Gastroesophageal sphincter (tissue), 3 donors: Measurements from ENCODE around the gene CCDC93.

ENCODE experiments used
- CTCF ChIP-seq, 4 experiments: fragments of 200-600 bp in 2 of 4; fragments of 450-650 bp in 2 of 4; sonication (generic) in 1 of 4; IDR thresholded peaks; one replicate each; pipeline ENCODE4 v1.5.1; 2017 to 2019; ENCODE audit warnings: antibody characterized with exemption in 4 of 4, mild to moderate bottlenecking in 2 of 4, moderate library complexity in 2 of 4
- EP300 ChIP-seq: sonication (generic); formaldehyde crosslinking; IDR thresholded peaks from one replicate; pipeline ENCODE4 v1.6.1; 2017; ENCODE audit warnings: antibody characterized with exemption, mild to moderate bottlenecking
- POLR2A ChIP-seq, 2 donors: fragments of 450-650 bp; IDR thresholded peaks; one replicate each; pipeline ENCODE4 v1.6.1; 2017; ENCODE audit warnings: antibody characterized with exemption in 2 of 2, mild to moderate bottlenecking in 2 of 2, moderate library complexity in 1 of 2
- POLR2AphosphoS5 ChIP-seq: sonication (generic); formaldehyde crosslinking; IDR thresholded peaks from one replicate; pipeline ENCODE4 v1.6.1; 2017; ENCODE audit warnings: antibody characterized with exemption

GRCh38 chr2:118048401-118048800 lies 34.5 kb upstream of the CCDC93 start:
- TF ChIP-seq CTCF (IDR thresholded peaks at IDR 0.05), result no peak
- TF ChIP-seq POLR2A (IDR thresholded peaks at IDR 0.05), result no peak
- no peak for TF ChIP-seq EP300
- TF ChIP-seq POLR2AphosphoS5, result no peak
